Liver (tissue), 9 donors: ENCODE measurements around the gene BAG3. TPM values are rescaled to one million over a fixed set of nuclear protein-coding genes. Genes with fewer than 3 reads are reported as not detected.

Source experiments
- DNase-seq: peaks from one replicate; pipeline ENCODE4 v3.0.0-alpha.2; 2017; ENCODE audit warnings: low spot score
- H3K27ac ChIP-seq, 2 donors: one replicate each; pipeline ENCODE4 v1.7.0; 2013; ENCODE audit warnings: inconsistent platforms in 2 of 2, low read length in 2 of 2, control low read depth in 1 of 2, low read depth in 1 of 2, mild to moderate bottlenecking in 1 of 2
- H3K27me3 ChIP-seq, 4 donors: one replicate each; pipeline versions ENCODE4 v1.6.1 to v1.7.0; 2013; ENCODE audit warnings: low read length in 3 of 4, inconsistent platforms in 1 of 4, mild to moderate bottlenecking in 1 of 4, moderate library complexity in 1 of 4; ENCODE audit not compliant: control insufficient read depth in 4 of 4, insufficient read depth in 4 of 4
- H3K36me3 ChIP-seq, 4 donors: one replicate each; pipeline versions ENCODE4 v1.6.1 to v1.7.0; 2013; ENCODE audit warnings: low read length in 3 of 4, mild to moderate bottlenecking in 3 of 4, low read depth in 1 of 4, moderate library complexity in 1 of 4; ENCODE audit not compliant: control insufficient read depth in 4 of 4, insufficient read depth in 3 of 4
- H3K4me1 ChIP-seq, 4 donors: one replicate each; pipeline versions ENCODE4 v1.6.1 to v1.7.0; 2013; ENCODE audit warnings: low read length in 3 of 4, mild to moderate bottlenecking in 3 of 4, moderate library complexity in 1 of 4; ENCODE audit not compliant: control insufficient read depth in 4 of 4, insufficient read depth in 4 of 4
- H3K4me3 ChIP-seq, 3 donors: one replicate each; pipeline versions ENCODE4 v1.6.1 to v1.7.0; 2013; ENCODE audit warnings: low read length in 3 of 3, control low read depth in 1 of 3, low read depth in 1 of 3, mild to moderate bottlenecking in 1 of 3
- H3K9ac ChIP-seq, 2 donors: one replicate each; pipeline ENCODE4 v1.7.0; 2013; ENCODE audit warnings: low read length in 2 of 2, mild to moderate bottlenecking in 2 of 2, moderate library complexity in 2 of 2, control low read depth in 1 of 2, low read depth in 1 of 2
- H3K9me3 ChIP-seq, 4 donors: one replicate each; pipeline versions ENCODE4 v1.6.1 to v1.7.0; 2013; ENCODE audit warnings: low read length in 3 of 4; ENCODE audit not compliant: control insufficient read depth in 4 of 4
- EGR1 ChIP-seq, 2 donors: IDR thresholded peaks; 2 replicates each; pipeline ENCODE4 v1.6.1; 2016 to 2018; ENCODE audit warnings: antibody characterized with exemption in 2 of 2, low read depth in 2 of 2
- FOXA1 ChIP-seq: IDR thresholded peaks from 2 replicates; pipeline ENCODE4 v1.6.1; 2016; ENCODE audit warnings: antibody characterized with exemption
- FOXA2 ChIP-seq: IDR thresholded peaks from 2 replicates; pipeline ENCODE4 v1.6.1; 2016; ENCODE audit warnings: antibody characterized with exemption
- GABPA ChIP-seq, 2 donors: IDR thresholded peaks in 1 of 2; conservative IDR thresholded peaks in 1 of 2; 2 replicates each; pipeline ENCODE4 v1.6.1; 2016; ENCODE audit warnings: antibody characterized with exemption in 2 of 2, mild to moderate bottlenecking in 1 of 2, moderate library complexity in 1 of 2
- HNF4A ChIP-seq, 2 donors: conservative IDR thresholded peaks; 2 replicates each; pipeline ENCODE4 v1.6.1; 2016; ENCODE audit warnings: antibody characterized with exemption in 2 of 2, mild to moderate bottlenecking in 2 of 2
- NR2F2 ChIP-seq: IDR thresholded peaks from 2 replicates; pipeline ENCODE4 v1.6.1; 2016; ENCODE audit warnings: antibody characterized with exemption
- SP1 ChIP-seq: IDR thresholded peaks from 2 replicates; pipeline ENCODE4 v1.6.1; 2018; ENCODE audit warnings: antibody characterized with exemption, mild to moderate bottlenecking
- TAF1 ChIP-seq: conservative IDR thresholded peaks from 2 replicates; pipeline ENCODE4 v1.6.1; 2016; ENCODE audit warnings: antibody characterized with exemption, mild to moderate bottlenecking
- YY1 ChIP-seq: IDR thresholded peaks from 2 replicates; pipeline ENCODE4 v1.6.1; 2016; ENCODE audit warnings: antibody characterized with exemption, mild to moderate bottlenecking
- WGBS: extraction: QIAGEN DNeasy Blood & Tissue Kit; methylation state at CpG from one replicate; pipeline ENCODE4 v1.1.7; 2013; 5-methylcytosine and 5-hydroxymethylcytosine counted together
- polyA plus RNA-seq, 2 donors: library from polyadenylated mRNA; stranded (reverse) in 1 of 2; unstranded in 1 of 2; fragments of 200-250 nt in 1 of 2; fragments of >200 nt in 1 of 2; fragmentation: Nextera tagmentation in 1 of 2; extraction: Ambion mirVana in 1 of 2; gene quantifications; one replicate each; pipeline versions ENCODE4 v1.2.1 to v1.2.3, GENCODE V29; 2013 to 2015
- total RNA-seq, 2 donors: library from RNA; depleted of rRNA; stranded (reverse); fragments of >200 nt; gene quantifications; one replicate each; pipeline ENCODE4 v1.2.3, GENCODE V29; 2014
- TF ChIP-seq, protein P1 (sequence below): IDR thresholded peaks from 2 replicates; pipeline ENCODE4 v1.6.1; 2016; ENCODE audit warnings: antibody characterized with exemption
- TF ChIP-seq, protein P2 (sequence below): IDR thresholded peaks from 2 replicates; pipeline ENCODE4 v1.6.1; 2016; ENCODE audit warnings: antibody characterized with exemption, mild to moderate bottlenecking
- TF ChIP-seq, protein P3 (sequence below): fragments of 150-350 bp; IDR thresholded peaks from 2 replicates; pipeline ENCODE4 v1.5.1; 2017; ENCODE audit warnings: improper control_type of control experiment, low read depth, low read length; ENCODE audit not compliant: missing input control
- TF ChIP-seq, protein P4 (sequence below): IDR thresholded peaks from 2 replicates; pipeline ENCODE4 v1.6.1; 2016; ENCODE audit warnings: antibody characterized with exemption
- donor health status: healthy.
- donor health status: healthy.
- donor health status: healthy.
- donor health status: healthy.
- donor health status: healthy.

BAG3 gene
- total and polyA plus RNA-seq, 4 donors: 2.2 to 15.1 (median 6.3) TPM

DNA sequence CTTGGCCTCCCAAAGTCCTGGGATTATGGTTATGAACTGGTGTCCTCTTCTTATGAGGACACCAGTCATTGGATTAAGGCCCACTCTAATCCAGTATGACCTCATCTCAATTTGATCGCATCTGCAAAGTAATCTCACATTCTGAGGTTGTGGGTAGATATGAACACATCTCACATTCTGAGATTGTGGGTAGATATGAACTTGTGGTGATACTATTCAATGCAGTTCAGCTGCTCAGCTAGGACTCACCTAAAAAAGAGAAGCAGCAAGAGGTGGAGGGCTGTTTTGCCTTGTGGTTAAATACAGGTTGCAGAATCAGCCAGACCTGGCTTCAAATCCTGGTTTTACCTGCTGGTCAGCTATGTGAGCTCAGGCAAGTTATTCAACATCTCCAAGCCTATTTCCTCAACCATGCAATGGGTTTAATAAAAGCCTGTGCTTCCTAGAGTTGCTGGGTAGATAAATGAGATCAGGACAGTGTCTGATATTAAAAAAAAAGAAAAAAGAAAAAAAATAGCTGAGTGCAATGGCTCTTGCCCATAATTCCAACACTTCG, 8.5 kb upstream of the BAG3 start (continued):
- TF ChIP-seq, protein P1, sequence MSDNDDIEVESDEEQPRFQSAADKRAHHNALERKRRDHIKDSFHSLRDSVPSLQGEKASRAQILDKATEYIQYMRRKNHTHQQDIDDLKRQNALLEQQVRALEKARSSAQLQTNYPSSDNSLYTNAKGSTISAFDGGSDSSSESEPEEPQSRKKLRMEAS: no peak
- TF ChIP-seq, protein P2, sequence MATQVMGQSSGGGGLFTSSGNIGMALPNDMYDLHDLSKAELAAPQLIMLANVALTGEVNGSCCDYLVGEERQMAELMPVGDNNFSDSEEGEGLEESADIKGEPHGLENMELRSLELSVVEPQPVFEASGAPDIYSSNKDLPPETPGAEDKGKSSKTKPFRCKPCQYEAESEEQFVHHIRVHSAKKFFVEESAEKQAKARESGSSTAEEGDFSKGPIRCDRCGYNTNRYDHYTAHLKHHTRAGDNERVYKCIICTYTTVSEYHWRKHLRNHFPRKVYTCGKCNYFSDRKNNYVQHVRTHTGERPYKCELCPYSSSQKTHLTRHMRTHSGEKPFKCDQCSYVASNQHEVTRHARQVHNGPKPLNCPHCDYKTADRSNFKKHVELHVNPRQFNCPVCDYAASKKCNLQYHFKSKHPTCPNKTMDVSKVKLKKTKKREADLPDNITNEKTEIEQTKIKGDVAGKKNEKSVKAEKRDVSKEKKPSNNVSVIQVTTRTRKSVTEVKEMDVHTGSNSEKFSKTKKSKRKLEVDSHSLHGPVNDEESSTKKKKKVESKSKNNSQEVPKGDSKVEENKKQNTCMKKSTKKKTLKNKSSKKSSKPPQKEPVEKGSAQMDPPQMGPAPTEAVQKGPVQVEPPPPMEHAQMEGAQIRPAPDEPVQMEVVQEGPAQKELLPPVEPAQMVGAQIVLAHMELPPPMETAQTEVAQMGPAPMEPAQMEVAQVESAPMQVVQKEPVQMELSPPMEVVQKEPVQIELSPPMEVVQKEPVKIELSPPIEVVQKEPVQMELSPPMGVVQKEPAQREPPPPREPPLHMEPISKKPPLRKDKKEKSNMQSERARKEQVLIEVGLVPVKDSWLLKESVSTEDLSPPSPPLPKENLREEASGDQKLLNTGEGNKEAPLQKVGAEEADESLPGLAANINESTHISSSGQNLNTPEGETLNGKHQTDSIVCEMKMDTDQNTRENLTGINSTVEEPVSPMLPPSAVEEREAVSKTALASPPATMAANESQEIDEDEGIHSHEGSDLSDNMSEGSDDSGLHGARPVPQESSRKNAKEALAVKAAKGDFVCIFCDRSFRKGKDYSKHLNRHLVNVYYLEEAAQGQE: no peak
- TF ChIP-seq EGR1 (IDR thresholded peaks at IDR 0.05; ENCODE audit: low read depth in 2 of 2): no peak

DNA sequence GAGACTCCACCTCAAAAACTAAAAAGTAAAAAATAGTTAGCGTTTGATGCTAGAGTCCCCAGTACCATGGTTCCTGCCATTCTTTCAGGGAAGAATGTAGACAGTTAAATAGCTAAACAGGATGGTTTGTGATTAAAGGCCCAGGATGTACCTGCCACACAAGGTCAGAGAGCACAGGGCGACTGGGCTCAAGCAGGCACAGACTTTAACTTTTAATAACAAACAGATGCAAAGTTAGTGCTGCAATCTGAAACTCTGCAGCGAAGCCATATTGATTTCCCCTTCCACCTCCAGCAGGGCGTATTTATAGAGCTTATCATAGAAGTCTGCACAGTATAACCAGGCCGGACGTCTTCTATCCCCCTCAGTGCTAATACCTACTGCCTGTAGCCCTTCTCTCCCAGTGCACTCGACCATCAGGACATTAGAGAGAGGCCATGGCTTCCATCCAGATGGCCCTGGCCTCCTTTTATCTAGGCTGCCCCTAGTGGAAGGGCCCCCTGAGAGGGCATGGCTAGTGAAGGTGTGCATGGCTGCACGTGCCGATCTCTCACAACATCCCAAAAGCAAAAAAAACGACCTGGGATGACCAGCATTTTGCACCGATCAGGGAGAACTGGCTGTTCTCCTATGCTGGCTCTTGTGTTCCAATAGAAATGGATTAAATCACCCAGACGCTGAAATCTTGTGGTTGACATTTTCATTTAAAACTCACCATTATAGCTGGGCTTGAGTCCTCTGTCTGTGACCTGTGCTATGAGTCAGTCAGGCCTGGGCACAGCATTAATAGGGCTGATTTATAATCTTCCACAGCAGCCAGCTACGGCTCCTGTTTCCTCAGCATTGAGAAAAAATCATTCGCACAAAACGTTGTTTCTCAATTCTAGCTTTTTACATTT, 7.6 kb upstream of the BAG3 start:
- no peak overlapping the region for H3K9ac ChIP-seq
- 63% methylated on average over 15 of the region's 15 CpGs for WGBS

More for the DNA sequence above, 7.6 kb upstream of the BAG3 start:
- no peaks in the 10 kb centered on the region for H3K36me3 ChIP-seq
- no peaks in the 10 kb centered on the region for H3K4me1 ChIP-seq
- H3K27me3 ChIP-seq: no peaks in the 10 kb centered on the region
- H3K4me3 ChIP-seq: no peak overlapping the region
- H3K27ac ChIP-seq: no peak overlapping the region
- no peaks in the 10 kb centered on the region for H3K9me3 ChIP-seq
- TF ChIP-seq FOXA2: no peak
- TF ChIP-seq, protein P3, sequence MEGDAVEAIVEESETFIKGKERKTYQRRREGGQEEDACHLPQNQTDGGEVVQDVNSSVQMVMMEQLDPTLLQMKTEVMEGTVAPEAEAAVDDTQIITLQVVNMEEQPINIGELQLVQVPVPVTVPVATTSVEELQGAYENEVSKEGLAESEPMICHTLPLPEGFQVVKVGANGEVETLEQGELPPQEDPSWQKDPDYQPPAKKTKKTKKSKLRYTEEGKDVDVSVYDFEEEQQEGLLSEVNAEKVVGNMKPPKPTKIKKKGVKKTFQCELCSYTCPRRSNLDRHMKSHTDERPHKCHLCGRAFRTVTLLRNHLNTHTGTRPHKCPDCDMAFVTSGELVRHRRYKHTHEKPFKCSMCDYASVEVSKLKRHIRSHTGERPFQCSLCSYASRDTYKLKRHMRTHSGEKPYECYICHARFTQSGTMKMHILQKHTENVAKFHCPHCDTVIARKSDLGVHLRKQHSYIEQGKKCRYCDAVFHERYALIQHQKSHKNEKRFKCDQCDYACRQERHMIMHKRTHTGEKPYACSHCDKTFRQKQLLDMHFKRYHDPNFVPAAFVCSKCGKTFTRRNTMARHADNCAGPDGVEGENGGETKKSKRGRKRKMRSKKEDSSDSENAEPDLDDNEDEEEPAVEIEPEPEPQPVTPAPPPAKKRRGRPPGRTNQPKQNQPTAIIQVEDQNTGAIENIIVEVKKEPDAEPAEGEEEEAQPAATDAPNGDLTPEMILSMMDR: no peak
- no peak for TF ChIP-seq FOXA1
- TF ChIP-seq, protein P1: no peak
- TF ChIP-seq, protein P4, sequence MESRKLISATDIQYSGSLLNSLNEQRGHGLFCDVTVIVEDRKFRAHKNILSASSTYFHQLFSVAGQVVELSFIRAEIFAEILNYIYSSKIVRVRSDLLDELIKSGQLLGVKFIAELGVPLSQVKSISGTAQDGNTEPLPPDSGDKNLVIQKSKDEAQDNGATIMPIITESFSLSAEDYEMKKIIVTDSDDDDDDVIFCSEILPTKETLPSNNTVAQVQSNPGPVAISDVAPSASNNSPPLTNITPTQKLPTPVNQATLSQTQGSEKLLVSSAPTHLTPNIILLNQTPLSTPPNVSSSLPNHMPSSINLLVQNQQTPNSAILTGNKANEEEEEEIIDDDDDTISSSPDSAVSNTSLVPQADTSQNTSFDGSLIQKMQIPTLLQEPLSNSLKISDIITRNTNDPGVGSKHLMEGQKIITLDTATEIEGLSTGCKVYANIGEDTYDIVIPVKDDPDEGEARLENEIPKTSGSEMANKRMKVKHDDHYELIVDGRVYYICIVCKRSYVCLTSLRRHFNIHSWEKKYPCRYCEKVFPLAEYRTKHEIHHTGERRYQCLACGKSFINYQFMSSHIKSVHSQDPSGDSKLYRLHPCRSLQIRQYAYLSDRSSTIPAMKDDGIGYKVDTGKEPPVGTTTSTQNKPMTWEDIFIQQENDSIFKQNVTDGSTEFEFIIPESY: no peak
- TF ChIP-seq HNF4A (conservative IDR thresholded peaks at IDR 0.05): peak in 1 of 2 donors; percentile 18
- TF ChIP-seq, protein P2: no peak
- TF ChIP-seq NR2F2: no peak
- peak; percentile 36 for TF ChIP-seq YY1
- no peak for TF ChIP-seq TAF1
- no peak for TF ChIP-seq GABPA (IDR thresholded peaks at IDR 0.05 in 1 of 2, conservative IDR thresholded peaks at IDR 0.05 in 1 of 2)
- peak; percentile 29 for TF ChIP-seq SP1
- no peak for DNase-seq
